ENCODE results near the gene PASK. TPM values are rescaled to one million over a fixed set of nuclear protein-coding genes. Genes with fewer than 3 reads are reported as not detected.

PASK gene
- total RNA-seq, 4 donors from 2014 or later, result 1.6 to 6.5 (median 4.4) TPM

GRCh38 chr2:241184901-241185300, 35.6 kb upstream of the PASK start:
- ATAC-seq, result no peak
- no peak overlapping the region for H3K4me3 ChIP-seq
- WGBS, 2 donors (ENCODE audit: low coverage in 1 of 2), result 65 to 89% methylated on average over 3 to 8 of the region's 9 CpGs
- no peak overlapping the region for H3K27ac ChIP-seq
- H3K9me3 ChIP-seq, result no peaks in the 10 kb centered on the region
- peaks cover 0 to 38% of the 10 kb centered on the region in 2 donors for H3K36me3 ChIP-seq
- peaks cover 15% of the 10 kb centered on the region for H3K27me3 ChIP-seq
- no peak for TF ChIP-seq EP300 (IDR thresholded peaks at IDR 0.05)
- no peak for TF ChIP-seq CTCF (IDR thresholded peaks at IDR 0.05)
- no peak for TF ChIP-seq POLR2A (IDR thresholded peaks at IDR 0.05)
- TF ChIP-seq POLR2AphosphoS5 (IDR thresholded peaks at IDR 0.05), result no peak
- H3K4me1 ChIP-seq, result no peaks in the 10 kb centered on the region

GRCh38 chr2:241183221-241183620, 33.9 kb upstream of the PASK start:
- Histone ChIP-seq H3K27me3 (peaks cover 9% of the 10 kb centered on the region), H3K27ac (no peak overlapping the region), H3K4me1 (no peaks in the 10 kb centered on the region), H3K9me3 (no peaks in the 10 kb centered on the region), H3K36me3 (peaks cover 0 to 55% of the 10 kb centered on the region in 2 donors), H3K4me3 (no peak overlapping the region)
- no peak for TF ChIP-seq CTCF (IDR thresholded peaks at IDR 0.05)
- no peak for TF ChIP-seq EP300 (IDR thresholded peaks at IDR 0.05)
- TF ChIP-seq POLR2A (IDR thresholded peaks at IDR 0.05), result no peak
- no peak for TF ChIP-seq POLR2AphosphoS5 (IDR thresholded peaks at IDR 0.05)
- WGBS, 2 donors (ENCODE audit: low coverage in 1 of 2), result 77 to 90% methylated on average over 3 to 7 of the region's 9 CpGs
- no peak for ATAC-seq

- ATAC-seq, result no peak
- TF ChIP-seq POLR2AphosphoS5 (IDR thresholded peaks at IDR 0.05) (no peak), POLR2A (IDR thresholded peaks at IDR 0.05) (no peak), EP300 (IDR thresholded peaks at IDR 0.05) (no peak), CTCF (IDR thresholded peaks at IDR 0.05) (no peak)
Measured at GRCh38 chr2:241182531-241183133, 33.4 kb upstream of the PASK start.

GRCh38 chr2:241182126-241182525, 32.9 kb upstream of the PASK start:
- H3K9me3 ChIP-seq, result no peaks in the 10 kb centered on the region
- no peaks in the 10 kb centered on the region for H3K4me1 ChIP-seq
- peaks cover 3% of the 10 kb centered on the region for H3K27me3 ChIP-seq
- H3K4me3 ChIP-seq, result no peak overlapping the region
- H3K27ac ChIP-seq, result no peak overlapping the region
- H3K36me3 ChIP-seq, result peaks cover 0 to 66% of the 10 kb centered on the region in 2 donors
- TF ChIP-seq EP300 (IDR thresholded peaks at IDR 0.05) (no peak), CTCF (IDR thresholded peaks at IDR 0.05) (no peak), POLR2A (IDR thresholded peaks at IDR 0.05) (no peak), POLR2AphosphoS5 (IDR thresholded peaks at IDR 0.05) (no peak)
- no CpG with 5 or more reads among the region's 3 CpGs for WGBS, 2 donors (ENCODE audit: low coverage in 1 of 2)
- no peak for ATAC-seq

More at GRCh38 chr2:241182531-241183133, 33.4 kb upstream of the PASK start:
- peaks cover 6% of the 10 kb centered on the region for H3K27me3 ChIP-seq
- no peak overlapping the region for H3K27ac ChIP-seq
- 93 to 97% methylated on average over 15 to 19 of the region's 28 CpGs for WGBS, 2 donors (ENCODE audit: low coverage in 1 of 2)
- no peaks in the 10 kb centered on the region for H3K4me1 ChIP-seq
- peaks cover 0 to 61% of the 10 kb centered on the region in 2 donors for H3K36me3 ChIP-seq
- no peak overlapping the region for H3K4me3 ChIP-seq
- no peaks in the 10 kb centered on the region for H3K9me3 ChIP-seq

GRCh38 chr2:241180495-241180894, 31.2 kb upstream of the PASK start:
- H3K27me3 ChIP-seq, result no peaks in the 10 kb centered on the region
- H3K9me3 ChIP-seq, result no peaks in the 10 kb centered on the region
- TF ChIP-seq POLR2A (IDR thresholded peaks at IDR 0.05) (no peak), EP300 (IDR thresholded peaks at IDR 0.05) (no peak), CTCF (IDR thresholded peaks at IDR 0.05) (no peak), POLR2AphosphoS5 (IDR thresholded peaks at IDR 0.05) (no peak)
- peaks cover 0 to 82% of the 10 kb centered on the region in 2 donors for H3K36me3 ChIP-seq
- 76 to 100% methylated on average over 1 to 3 of the region's 12 CpGs for WGBS, 2 donors (ENCODE audit: low coverage in 1 of 2)
- no peaks in the 10 kb centered on the region for H3K4me1 ChIP-seq
- no peak for ATAC-seq
- no peak overlapping the region for H3K4me3 ChIP-seq
- no peak overlapping the region for H3K27ac ChIP-seq

Measured in gastroesophageal sphincter (tissue), 4 donors.